Astrocyte (in vitro differentiated cells and primary cell): ENCODE measurements around the gene MST1.

Source experiments
- CTCF ChIP-seq: IDR thresholded peaks from 2 replicates; pipeline ENCODE4 v1.5.1; 2011; ENCODE audit warnings: low read depth, mild to moderate bottlenecking, inconsistent platforms, low read length, moderate library complexity; ENCODE audit not compliant: insufficient read depth
- EZH2 ChIP-seq: IDR thresholded peaks from 2 replicates; pipeline ENCODE4 v1.6.1; 2012; ENCODE audit warnings: mild to moderate bottlenecking, low read length, inconsistent platforms; ENCODE audit not compliant: insufficient read depth

- TF ChIP-seq CTCF (no peak), EZH2 (no peak)
These were observed 22.9 kb upstream of the MST1 start for GRCh38 chr3:49712166-49712565.
